HEK293T (cell line): ENCODE results near the gene PDE4B.

ENCODE experiments used
- FOXK2 ChIP-seq: fragments of 450-650 bp; IDR thresholded peaks from 2 replicates; pipeline ENCODE4 v1.6.1; 2016; ENCODE audit warnings: mild to moderate bottlenecking
- LEF1 ChIP-seq: fragments of 450-650 bp; IDR thresholded peaks from 2 replicates; pipeline ENCODE4 v1.6.1; 2017; ENCODE audit warnings: mild to moderate bottlenecking, borderline replicate concordance
- NFRKB ChIP-seq: fragments of 450-650 bp; IDR thresholded peaks from 2 replicates; pipeline ENCODE4 v1.6.1; 2016; ENCODE audit warnings: mild to moderate bottlenecking, moderate library complexity

DNA sequence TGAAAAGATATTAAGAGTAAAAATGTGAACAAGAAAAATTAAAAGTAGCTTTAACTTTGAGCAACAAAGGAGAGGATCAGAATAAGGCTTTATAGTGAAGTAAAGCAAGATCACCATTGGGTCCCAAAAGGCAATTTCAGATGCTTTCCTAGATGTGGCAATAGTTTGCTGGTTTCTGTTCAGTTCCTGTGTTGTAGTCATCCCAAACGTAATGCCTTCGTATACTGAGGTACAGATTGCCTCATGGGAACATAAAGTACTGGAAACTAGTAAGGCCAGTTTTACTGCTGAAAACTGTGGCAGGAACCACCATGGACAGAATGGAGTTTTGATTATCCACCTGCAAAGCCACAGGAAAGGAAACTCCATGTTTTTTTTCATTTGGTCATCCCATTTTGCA, 457.8 kb downstream of the PDE4B start:
- no peak for TF ChIP-seq FOXK2
- no peak for TF ChIP-seq LEF1
- TF ChIP-seq NFRKB, result no peak
